HepG2 (cell line): ENCODE data around the gene CRTC2. TPM values are rescaled to one million over a fixed set of nuclear protein-coding genes. Genes with fewer than 3 reads are reported as not detected.

Experiments used
- ARID5B ChIP-seq: IDR thresholded peaks from 2 replicates; pipeline ENCODE4 v1.4.0; 2020; ENCODE audit warnings: mild to moderate bottlenecking, missing genetic modification reagents
- HDAC1 ChIP-seq: sonication (generic); formaldehyde crosslinking; IDR thresholded peaks from 2 replicates; pipeline ENCODE4 v1.5.1; 2020; ENCODE audit warnings: mild to moderate bottlenecking, missing genetic modification reagents
- PAXIP1 ChIP-seq: sonication (generic); formaldehyde crosslinking; conservative IDR thresholded peaks from 2 replicates; pipeline ENCODE4 v1.4.0; 2020; ENCODE audit warnings: mild to moderate bottlenecking, missing genetic modification reagents, moderate library complexity
- PITX1 ChIP-seq: sonication (generic); formaldehyde crosslinking; IDR thresholded peaks from 2 replicates; pipeline ENCODE4 v1.5.1; 2020; ENCODE audit warnings: mild to moderate bottlenecking, missing genetic modification reagents
- TEAD3 ChIP-seq: optimal IDR thresholded peaks from 2 replicates; pipeline ENCODE3; 2016; ENCODE audit warnings: borderline replicate concordance
- ZNF280D ChIP-seq: sonication (generic); formaldehyde crosslinking; IDR thresholded peaks from 2 replicates; pipeline ENCODE4 v1.5.1; 2020; ENCODE audit warnings: mild to moderate bottlenecking, missing genetic modification reagents
- polyA plus RNA-seq, 8 experiments: library from polyadenylated mRNA; depleted of rRNA in 3 of 8; stranded (reverse) in 7 of 8; unstranded in 1 of 8; fragments of >200 nt; fragmentation: Illumina TruSeq in 4 of 8; extraction: Trizol in 4 of 8; gene quantifications; 2 replicates each; pipeline versions ENCODE4 v1.2.1 to v1.2.3, GENCODE V29; 2011 to 2016; ENCODE audit warnings: low read depth in 4 of 8, missing spikeins in 1 of 8, mixed read lengths in 1 of 8; ENCODE audit not compliant: insufficient read depth in 1 of 8
- total RNA-seq, 5 experiments: library from RNA; depleted of rRNA; stranded (reverse); fragments of >200 nt; fragmentation: Illumina TruSeq; extraction: Trizol; gene quantifications; 2 replicates each; pipeline ENCODE4 v1.2.3, GENCODE V29; 2016; ENCODE audit warnings: low read depth in 1 of 5

Gene CRTC2
- total and polyA plus RNA-seq, 2 of the 13 experiments (the other 11 are each of a cell fraction or from before 2014, with no cell fraction given): 6.1 to 26.7 TPM

- peak; percentile 30; the same call in 1 of the 2 replicates for TF ChIP-seq ARID5B (CRISPR knock-in tag)
- TF ChIP-seq TEAD3: peak; percentile 29
- TF ChIP-seq ZNF280D (CRISPR knock-in tag): 0 out of 2 replicates have a peak, but pooled peaks have one; percentile 23
- TF ChIP-seq PITX1 (CRISPR knock-in tag): peak; percentile 48; the same call in 1 of the 2 replicates
- 0 out of 2 replicates have a peak, but pooled peaks have one; percentile 7 for TF ChIP-seq PAXIP1 (CRISPR knock-in tag)
- TF ChIP-seq HDAC1 (CRISPR knock-in tag): 0 out of 2 replicates have a peak, but pooled peaks have one; percentile 19
These were observed 20.7 kb upstream of the CRTC2 start (continued) for GRCh38 chr1:153979091-153979490.
